Type B pancreatic cell (in vitro differentiated cells): Measurements from ENCODE around the gene ZNF273. TPM values are rescaled to one million over a fixed set of nuclear protein-coding genes. Genes with fewer than 3 reads are reported as not detected.
A peak's percentile ranks its signal among the peaks of the same experiment; 100 is the strongest.

Experiments used
- DNase-seq: peaks from one replicate; pipeline ENCODE4 v3.0.0; 2021; ENCODE audit warnings: mixed read lengths; ENCODE audit not compliant: unreplicated experiment; ENCODE audit errors: extremely low spot score
- H3K27ac Mint-ChIP-seq: 2 replicates; pipeline ENCODE4 v1.8.0; 2021; ENCODE audit warnings: mild to moderate bottlenecking, mixed read lengths
- H3K27me3 Mint-ChIP-seq: 2 replicates; pipeline ENCODE4 v1.8.0; 2021; ENCODE audit warnings: mixed read lengths
- H3K36me3 Mint-ChIP-seq: 2 replicates; pipeline ENCODE4 v1.8.0; 2021; ENCODE audit warnings: mixed read lengths
- H3K4me1 Mint-ChIP-seq: one replicate; pipeline ENCODE4 v1.8.0; 2021; ENCODE audit warnings: mixed read lengths; ENCODE audit not compliant: unreplicated experiment
- H3K4me3 Mint-ChIP-seq: 2 replicates; pipeline ENCODE4 v1.8.0; 2021; ENCODE audit warnings: mild to moderate bottlenecking, mixed read lengths
- H3K9me3 Mint-ChIP-seq: 2 replicates; pipeline ENCODE4 v1.8.0; 2021; ENCODE audit warnings: mixed read lengths
- CTCF ChIP-seq: fragments of 200-600 bp; sonication (generic); conservative IDR thresholded peaks from 2 replicates; pipeline ENCODE4 v1.5.0; 2021; ENCODE audit warnings: antibody characterized with exemption, mild to moderate bottlenecking
- total RNA-seq: library from RNA; stranded (reverse); gene quantifications from 2 replicates; pipeline ENCODE4 v1.2.1, GENCODE V29; 2021; ENCODE audit warnings: low replicate concordance

Gene ZNF273
- total RNA-seq, 1 donor from 2014 or later, result 9.3 TPM

- DNase-seq, result peak; percentile 53
- H3K27me3 Mint-ChIP-seq, result peaks cover 5% of the 10 kb centered on the region
- no peak for TF ChIP-seq CTCF
- no peak overlapping the region for H3K27ac Mint-ChIP-seq
- no peaks in the 10 kb centered on the region for H3K36me3 Mint-ChIP-seq
- no peaks in the 10 kb centered on the region for H3K9me3 Mint-ChIP-seq
- no peaks in the 10 kb centered on the region for H3K4me1 Mint-ChIP-seq
- peak overlapping the region; percentile 73 for H3K4me3 Mint-ChIP-seq
Measured at GRCh38 chr7:64877714-64878610, 25.1 kb upstream of the ZNF273 start.

GRCh38 chr7:64878684-64879083 lies 24.4 kb upstream of the ZNF273 start:
- Mint-ChIP-seq H3K4me1 (no peaks in the 10 kb centered on the region), H3K36me3 (no peaks in the 10 kb centered on the region), H3K4me3 (no peak overlapping the region), H3K27me3 (peaks cover 5% of the 10 kb centered on the region), H3K27ac (no peak overlapping the region), H3K9me3 (no peaks in the 10 kb centered on the region)
- DNase-seq, result no peak
- no peak for TF ChIP-seq CTCF

GRCh38 chr7:64879086-64879730 lies 23.9 kb upstream of the ZNF273 start:
- Mint-ChIP-seq H3K9me3 (no peaks in the 10 kb centered on the region), H3K4me3 (no peak overlapping the region), H3K27ac (no peak overlapping the region), H3K36me3 (no peaks in the 10 kb centered on the region), H3K27me3 (peaks cover 5% of the 10 kb centered on the region), H3K4me1 (no peaks in the 10 kb centered on the region)
- no peak for TF ChIP-seq CTCF
- peak; percentile 29 for DNase-seq

- peak; percentile 45 for DNase-seq
- no peak overlapping the region for H3K27ac Mint-ChIP-seq
- no peaks in the 10 kb centered on the region for H3K4me1 Mint-ChIP-seq
- TF ChIP-seq CTCF, result no peak
- no peak overlapping the region for H3K4me3 Mint-ChIP-seq
- H3K36me3 Mint-ChIP-seq, result no peaks in the 10 kb centered on the region
- no peaks in the 10 kb centered on the region for H3K9me3 Mint-ChIP-seq
- H3K27me3 Mint-ChIP-seq, result peaks cover 5% of the 10 kb centered on the region
Measured at GRCh38 chr7:64879800-64880199, 23.3 kb upstream of the ZNF273 start.

GRCh38 chr7:64880322-64881297 lies 22.5 kb upstream of the ZNF273 start:
- no peak for TF ChIP-seq CTCF
- Mint-ChIP-seq H3K27me3 (peaks cover 9% of the 10 kb centered on the region), H3K27ac (no peak overlapping the region), H3K4me3 (no peak overlapping the region), H3K36me3 (no peaks in the 10 kb centered on the region), H3K4me1 (no peaks in the 10 kb centered on the region), H3K9me3 (no peaks in the 10 kb centered on the region)
- peak; percentile 51 for DNase-seq
